HG02885 (cell line): ENCODE data around the gene ZNF80.
"Not testable (repeated sequence)": the region's sequence is repeated elsewhere in the genome, so short reads cannot be mapped to it uniquely, and the experiment has no call there.

Experiments
- ATAC-seq: cut with Tn5 transposase; IDR thresholded peaks from one replicate; pipeline ENCODE4 v1.9.1; 2021; ENCODE audit warnings: mild to moderate bottlenecking; ENCODE audit not compliant: unreplicated experiment, poor library complexity

The ZNF80 gene

DNA sequence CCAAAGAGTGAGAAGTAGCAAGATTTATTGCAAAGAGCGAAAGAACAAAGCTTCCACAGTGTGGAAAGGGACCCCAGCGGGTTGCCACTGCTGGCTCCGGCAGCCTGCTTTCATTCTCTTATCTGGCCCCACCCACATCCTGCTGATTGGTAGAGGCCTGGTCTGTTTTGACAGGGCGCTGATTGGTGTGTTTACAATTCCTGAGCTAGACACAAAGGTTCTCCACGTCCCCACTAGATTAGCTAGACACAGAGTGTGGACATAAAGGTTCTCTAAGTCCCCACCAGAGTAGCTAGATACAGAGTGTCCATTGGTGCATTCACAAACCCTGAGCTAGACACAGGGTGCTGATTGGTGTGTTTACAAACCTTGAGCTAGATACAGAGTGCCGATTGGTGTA is at the start of gene ZNF80:
TSS of gene ZNF80 (minus strand) at position 101 of the 400 bp plus-strand sequence. CDS start 504 bp downstream, outside the sequence.
- ATAC-seq, result not testable (repeated sequence)

GRCh38 chr3:114286266-114286665 is 48.9 kb upstream of the ZNF80 start:
- ATAC-seq, result no peak

DNA sequence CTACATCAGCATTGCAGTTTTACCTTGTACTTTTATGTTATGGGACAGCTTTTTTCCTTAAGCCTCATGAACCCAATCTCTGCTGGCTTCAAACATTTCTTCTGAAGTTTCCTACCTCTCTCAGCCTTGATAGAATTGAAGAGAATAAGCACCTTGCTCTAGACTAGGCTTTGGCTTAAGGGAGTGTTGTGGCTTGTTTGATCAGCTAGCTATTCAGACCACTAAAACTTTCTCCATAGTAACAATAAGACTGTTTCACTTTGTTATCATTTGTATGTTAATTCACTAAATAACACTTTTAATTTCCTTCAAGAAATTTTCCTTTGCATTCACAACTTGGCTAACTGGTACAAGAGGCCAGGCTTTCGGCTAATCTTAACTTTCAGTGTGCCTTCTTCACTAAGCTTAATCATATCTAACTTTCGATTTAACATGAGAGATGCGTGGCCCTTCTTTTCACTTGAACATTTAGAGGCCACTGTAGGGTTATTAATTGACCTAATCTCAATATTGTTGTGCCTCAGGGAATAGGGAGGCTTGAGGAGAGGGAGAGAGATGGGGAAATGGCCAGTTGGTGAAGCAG is 48.4 kb upstream of the ZNF80 start:
- peak; percentile 54 for ATAC-seq

- ATAC-seq, result no peak
Observed at GRCh38 chr3:114284644-114285043, 47.3 kb upstream of the ZNF80 start.

DNA sequence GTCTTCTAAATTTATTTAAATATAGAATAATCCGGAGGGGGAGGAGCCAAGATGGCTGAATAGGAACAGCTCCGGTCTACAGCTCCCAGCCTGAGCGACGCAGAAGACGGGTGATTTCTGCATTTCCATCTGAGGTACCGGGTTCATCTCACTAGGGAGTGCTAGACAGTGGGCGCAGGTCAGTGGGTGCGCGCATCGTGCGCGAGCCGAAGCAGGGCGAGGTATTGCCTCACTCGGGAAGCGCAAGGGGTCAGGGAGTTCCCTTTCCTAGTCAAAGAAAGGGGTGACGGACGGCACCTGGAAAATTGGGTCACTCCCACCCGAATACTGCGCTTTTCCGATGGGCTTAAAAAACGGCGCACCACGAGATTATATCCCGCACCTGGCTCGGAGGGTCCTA is 39.5 kb upstream of the ZNF80 start:
- ATAC-seq, result not testable (repeated sequence)

DNA sequence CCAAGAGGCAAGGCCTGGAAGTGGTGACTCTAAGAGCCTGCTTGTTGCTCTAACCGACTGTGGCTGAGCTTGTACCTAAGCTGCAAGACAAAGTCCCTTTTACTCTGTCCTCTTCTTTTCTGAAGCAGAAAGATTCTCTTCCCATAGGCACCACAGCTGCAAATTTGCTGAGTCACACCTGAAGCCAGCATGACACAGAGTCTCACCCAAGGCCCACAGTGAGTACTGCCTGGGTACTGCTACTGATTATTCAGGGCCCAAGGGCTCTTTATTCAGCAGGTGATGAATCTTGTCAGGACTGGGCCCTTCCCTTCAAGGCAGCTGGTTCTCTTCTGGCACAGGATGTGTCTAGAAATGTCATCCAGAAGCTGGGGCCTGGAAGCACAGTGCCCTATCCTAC is 37.6 kb upstream of the ZNF80 start:
- ATAC-seq, result no peak

GRCh38 chr3:114272271-114272670 is 34.9 kb upstream of the ZNF80 start:
- ATAC-seq, result no peak

GRCh38 chr3:114270019-114270418 is 32.6 kb upstream of the ZNF80 start:
- no peak for ATAC-seq

DNA sequence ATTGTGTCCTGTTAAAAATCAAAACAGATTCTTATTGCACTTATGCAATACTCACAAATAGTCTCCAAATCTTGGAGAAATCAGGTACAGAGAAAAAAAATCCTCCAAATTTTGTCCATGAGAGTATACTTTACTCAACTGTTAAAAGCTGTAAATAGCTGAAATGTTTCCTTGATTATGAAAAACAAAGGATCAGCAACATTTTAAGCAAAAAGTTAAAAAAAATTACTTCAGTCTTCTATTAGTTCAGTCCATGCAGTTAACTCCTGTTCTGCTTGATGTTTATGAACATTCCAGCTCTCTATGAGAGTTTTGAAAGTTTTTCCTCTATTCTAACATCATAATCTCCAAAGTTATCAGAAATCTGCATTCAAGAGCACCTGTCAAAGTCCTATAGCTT is 22.8 kb upstream of the ZNF80 start:
- no peak for ATAC-seq

GRCh38 chr3:114259566-114259965 is 22.2 kb upstream of the ZNF80 start:
- no peak for ATAC-seq

GRCh38 chr3:114253505-114253904 is 16.1 kb upstream of the ZNF80 start:
- ATAC-seq, result no peak

DNA sequence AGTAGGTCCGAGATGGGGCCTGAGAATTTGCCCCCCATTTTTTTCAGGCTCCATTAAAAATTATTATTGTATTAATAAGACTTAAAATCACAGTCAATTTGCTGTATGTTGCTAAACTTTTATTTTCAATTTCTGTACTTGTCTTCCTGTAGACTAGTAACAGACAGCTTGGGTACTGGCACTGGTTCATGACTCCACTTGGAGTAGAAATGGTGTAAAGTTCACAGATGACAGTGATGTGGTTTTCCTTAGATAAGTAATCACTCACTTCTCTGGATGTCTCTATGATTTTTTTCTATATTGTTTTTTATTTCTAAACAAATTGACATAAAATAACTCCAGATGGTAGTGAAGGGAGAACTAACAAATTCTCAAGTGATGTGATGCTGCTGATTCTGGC is 15.6 kb upstream of the ZNF80 start:
- no peak for ATAC-seq

DNA sequence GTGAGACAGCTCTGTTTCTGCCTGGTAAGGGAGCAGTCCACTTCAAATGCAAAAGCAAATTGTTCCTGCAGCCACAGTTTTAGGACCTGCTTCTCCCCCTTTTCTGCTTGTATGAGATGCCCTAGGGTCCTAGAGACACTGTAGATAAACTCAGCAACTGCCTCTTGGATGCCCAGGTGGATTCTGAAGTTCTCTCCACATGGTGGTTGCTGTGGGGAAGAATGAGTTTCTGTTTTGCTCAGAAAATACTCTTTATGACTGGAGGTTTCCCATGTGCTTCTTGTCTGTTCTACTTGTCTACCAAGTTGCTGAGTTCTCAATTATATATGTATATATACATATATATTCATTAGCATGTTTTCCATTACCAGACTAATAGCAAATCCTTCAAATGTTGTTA is 5.6 kb upstream of the ZNF80 start:
- peak; percentile 99 for ATAC-seq

- ATAC-seq, result no peak
Observed at GRCh38 chr3:114241262-114241661, 3.9 kb upstream of the ZNF80 start.

GRCh38 chr3:114238146-114238785 is 888 bp upstream of the ZNF80 start:
- not testable (repeated sequence) for ATAC-seq

DNA sequence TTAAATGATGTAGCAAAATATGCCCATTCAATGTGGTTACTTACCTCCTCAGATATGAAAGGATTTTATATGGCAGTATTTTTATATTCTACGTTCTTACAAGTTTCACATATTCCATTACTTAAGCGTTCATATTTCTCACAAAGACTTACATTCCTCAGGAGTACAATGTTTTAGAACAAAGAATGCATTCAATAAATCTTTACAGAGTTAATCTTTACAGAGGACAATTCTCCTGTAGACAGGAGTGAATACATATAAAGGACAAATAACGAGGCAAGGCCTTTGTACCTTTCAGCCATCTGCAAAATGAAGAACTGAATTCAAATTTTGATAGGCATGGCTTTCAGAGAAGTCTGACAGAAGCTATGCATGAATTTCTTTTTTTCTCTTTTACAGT is 1.9 kb downstream of the ZNF80 start:
- ATAC-seq, result no peak

- ATAC-seq, result no peak
Observed at GRCh38 chr3:114234745-114235144, 2.6 kb downstream of the ZNF80 start.

DNA sequence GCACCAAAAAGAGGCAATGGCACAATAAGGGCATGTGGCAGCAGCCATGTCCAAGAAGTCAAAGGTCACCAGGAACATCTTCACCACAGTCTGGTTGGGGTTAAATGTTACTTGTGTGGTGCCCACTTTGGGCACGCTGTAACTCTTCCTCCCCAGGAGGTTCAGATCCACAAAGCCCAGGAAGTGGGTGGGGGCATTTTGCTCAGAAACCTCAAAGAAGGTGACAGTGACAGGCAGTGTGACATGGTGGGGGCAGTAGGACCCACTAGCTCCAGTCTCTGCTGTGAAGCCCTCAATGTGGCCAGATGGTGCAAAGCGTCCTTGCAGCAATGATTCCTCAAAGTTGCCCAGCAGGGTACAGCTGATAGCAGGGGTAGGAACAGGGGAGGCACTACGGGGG is 5.8 kb downstream of the ZNF80 start:
- ATAC-seq, result no peak

DNA sequence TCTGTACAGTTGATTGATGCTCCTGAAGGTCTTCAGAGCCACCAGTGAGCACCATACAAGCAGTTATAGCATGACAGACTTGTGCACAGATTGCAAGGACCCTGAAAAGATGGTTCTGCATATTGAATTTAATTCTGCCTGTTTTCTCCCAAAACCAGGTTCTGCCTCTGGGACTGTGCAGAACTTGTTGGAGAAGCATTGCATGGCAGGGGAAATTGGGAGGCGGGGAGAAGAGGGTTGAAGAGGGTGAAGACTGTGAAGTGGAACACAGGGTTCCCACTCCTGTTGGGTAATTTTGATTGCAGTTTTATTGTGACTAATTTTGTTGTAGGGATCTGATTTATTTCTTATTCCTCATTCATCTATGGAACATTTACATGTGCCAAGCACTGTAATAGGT is 10.3 kb downstream of the ZNF80 start:
- no peak for ATAC-seq

- no peak for ATAC-seq
Observed at GRCh38 chr3:114226313-114226712, 11.1 kb downstream of the ZNF80 start.

DNA sequence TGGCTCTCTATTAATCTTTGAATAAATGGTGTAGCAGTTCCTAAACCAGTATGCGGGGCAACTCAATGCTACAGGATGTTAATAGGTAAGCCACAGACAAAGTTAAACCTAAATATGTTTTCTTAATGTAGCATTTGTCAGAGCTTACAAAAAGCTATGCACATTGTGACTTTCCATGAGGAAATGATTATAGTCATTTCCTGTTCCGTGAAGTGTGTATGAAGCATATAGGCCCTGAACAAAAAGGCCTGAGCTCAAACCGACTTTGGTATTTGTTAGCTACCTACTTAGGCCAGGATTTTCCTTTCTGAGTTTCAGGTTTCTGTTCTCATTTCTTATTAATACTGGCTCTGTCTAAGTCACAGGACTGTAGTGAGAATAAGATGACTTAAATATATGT is 14.2 kb downstream of the ZNF80 start:
- ATAC-seq, result peak; percentile 87

- ATAC-seq, result no peak
Observed at GRCh38 chr3:114221881-114222264, 15.5 kb downstream of the ZNF80 start.
